Measurements from ENCODE around the gene SH3BP4.
"Not testable (repeated sequence)": the region's sequence is repeated elsewhere in the genome, so short reads cannot be mapped to it uniquely, and the experiment has no call there.

SH3BP4 gene

DNA sequence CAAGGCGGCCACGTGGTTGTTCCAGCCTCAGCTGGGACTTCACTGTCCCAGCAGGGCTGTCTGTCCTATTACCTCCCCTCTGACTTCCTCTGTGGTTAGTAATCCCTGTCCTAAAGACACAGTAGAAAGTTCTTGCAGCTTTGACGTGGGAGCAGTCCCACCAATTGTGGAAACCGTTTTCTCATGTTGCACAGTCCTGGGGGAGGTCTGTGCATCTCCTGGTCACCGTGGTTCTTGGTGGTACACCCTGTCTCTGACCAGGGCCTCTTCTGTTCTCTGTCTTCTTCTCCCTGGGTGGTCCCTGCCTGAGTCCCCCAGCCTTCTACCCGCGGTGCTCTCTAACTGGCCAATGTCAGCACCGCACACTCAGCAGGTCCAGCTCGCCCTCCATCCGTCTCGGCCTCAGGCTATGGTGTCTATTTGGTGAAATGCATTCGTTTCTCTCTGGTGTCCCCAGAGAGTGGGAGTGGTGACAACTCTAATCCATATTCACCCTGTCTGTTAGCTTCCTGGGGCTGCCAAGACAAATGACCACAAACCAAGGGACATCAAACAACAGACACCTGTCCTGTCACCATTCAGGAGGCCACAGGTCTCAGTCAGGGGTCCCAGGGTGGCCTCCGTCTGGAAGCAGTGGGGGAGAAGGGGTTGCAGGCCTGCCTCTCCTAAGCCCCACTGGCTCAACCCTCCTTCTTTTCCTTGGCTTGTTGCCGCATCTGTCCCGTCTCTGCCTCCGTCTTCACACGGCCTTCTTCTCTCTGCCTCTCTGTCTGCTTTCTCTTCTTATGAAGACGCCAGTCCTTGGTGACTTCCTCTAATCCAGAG, 99.8 kb downstream of the SH3BP4 start:
- TF ChIP-seq JUND (IDR thresholded peaks at IDR 0.05; ENCODE audit: low read depth), result no peak
- in situ Hi-C loops (cut with HindIII; ENCODE audit: low pct_unique_long_range_greater_than_20kb, low sequenced_read_pairs), result no loop called here

DNA sequence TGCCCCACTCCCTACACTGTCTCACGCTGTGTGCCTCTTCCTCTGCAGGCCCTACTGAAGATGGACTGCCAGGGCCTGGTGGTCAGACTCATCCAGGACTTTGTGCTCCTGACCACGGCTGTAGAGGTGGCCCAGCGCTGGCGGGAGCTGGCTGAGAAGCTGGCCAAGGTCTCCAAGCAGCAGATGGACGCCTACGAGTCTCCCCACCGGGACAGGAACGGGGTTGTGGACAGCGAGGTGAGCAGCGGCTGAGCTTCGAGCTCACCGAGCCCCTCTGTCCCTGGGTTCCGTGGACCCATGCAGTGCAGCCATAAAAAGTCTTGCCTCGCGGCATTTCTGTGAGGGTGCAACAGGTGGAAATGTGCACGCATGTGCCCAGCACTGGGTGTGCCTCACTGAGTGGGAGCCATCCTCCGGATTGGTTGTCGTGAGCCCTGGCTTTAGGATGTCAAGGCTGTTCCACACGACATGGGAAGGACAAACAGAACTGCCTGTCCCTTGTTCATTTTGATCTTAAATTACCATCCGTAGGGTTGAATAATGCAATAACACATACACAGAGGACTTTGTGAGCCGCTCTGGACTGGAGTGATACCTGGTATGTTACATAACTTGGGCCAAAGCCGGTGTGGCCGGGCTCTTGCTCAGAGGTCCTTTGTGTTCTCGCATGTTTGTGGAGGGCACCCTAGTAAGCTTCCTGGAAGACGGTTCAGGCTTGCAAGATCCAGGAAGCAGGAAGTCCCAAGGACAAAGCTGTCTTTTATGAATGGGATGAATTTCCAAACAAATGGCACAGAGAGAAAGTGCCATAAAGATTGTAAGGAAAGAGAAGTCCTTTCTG, 100.9 kb downstream of the SH3BP4 start:
- in situ Hi-C loops (cut with HindIII; ENCODE audit: low pct_unique_long_range_greater_than_20kb, low sequenced_read_pairs), result no loop called here
- DNase-seq (ENCODE audit: low read depth in 1 of 2, low spot score in 1 of 2), result no peak
- no peak for TF ChIP-seq JUND (IDR thresholded peaks at IDR 0.05; ENCODE audit: low read depth)

More for the DNA sequence above, 99.8 kb downstream of the SH3BP4 start:
- DNase-seq (ENCODE audit: low read depth in 1 of 2, low spot score in 1 of 2), result no peak

DNA sequence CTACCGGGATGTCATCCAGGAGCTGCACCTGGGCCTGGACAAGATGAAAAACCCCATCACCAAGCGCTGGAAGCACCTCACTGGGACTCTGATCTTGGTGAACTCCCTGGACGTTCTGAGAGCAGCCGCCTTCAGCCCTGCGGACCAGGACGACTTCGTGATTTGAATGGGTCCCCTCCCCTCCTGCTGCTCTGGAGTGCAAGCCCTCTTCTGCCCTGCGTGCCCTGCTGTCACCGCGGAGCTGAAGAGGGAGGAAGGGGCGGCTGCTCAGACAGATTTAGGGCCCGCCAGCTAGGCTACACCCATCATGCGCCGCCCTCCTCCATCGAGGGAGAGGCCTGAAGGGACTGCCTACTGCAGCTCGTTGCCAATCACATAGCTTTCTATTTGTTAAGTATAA, 101.8 kb downstream of the SH3BP4 start:
- no peak for DNase-seq (ENCODE audit: low read depth in 1 of 2, low spot score in 1 of 2)
- in situ Hi-C loops (cut with HindIII; ENCODE audit: low pct_unique_long_range_greater_than_20kb, low sequenced_read_pairs), result no loop called here
- TF ChIP-seq JUND (IDR thresholded peaks at IDR 0.05; ENCODE audit: low read depth), result no peak

DNA sequence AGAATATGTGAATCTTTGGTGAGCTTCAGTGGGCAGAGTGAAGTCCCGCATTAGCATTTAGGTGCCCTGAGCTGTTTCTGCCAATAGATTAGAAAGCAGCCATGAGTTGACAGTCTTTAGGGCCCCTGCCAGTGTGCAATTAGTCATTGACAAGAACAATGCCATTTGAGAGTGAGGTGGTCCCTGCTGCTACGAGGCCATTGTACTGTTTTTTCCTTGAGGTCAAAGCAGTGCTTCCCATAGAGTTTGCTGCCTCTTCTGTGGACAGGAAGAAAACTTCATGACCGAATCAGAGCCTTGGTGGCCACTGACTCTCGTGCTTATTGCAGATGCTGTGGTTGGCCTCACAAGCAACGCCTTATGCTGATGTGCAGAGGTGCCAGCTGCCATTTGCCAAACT, 102.7 kb downstream of the SH3BP4 start:
- in situ Hi-C loops (cut with HindIII; ENCODE audit: low pct_unique_long_range_greater_than_20kb, low sequenced_read_pairs), result no loop called here
- TF ChIP-seq JUND (IDR thresholded peaks at IDR 0.05; ENCODE audit: low read depth), result no peak
- no peak for DNase-seq (ENCODE audit: low read depth in 1 of 2, low spot score in 1 of 2)

DNA sequence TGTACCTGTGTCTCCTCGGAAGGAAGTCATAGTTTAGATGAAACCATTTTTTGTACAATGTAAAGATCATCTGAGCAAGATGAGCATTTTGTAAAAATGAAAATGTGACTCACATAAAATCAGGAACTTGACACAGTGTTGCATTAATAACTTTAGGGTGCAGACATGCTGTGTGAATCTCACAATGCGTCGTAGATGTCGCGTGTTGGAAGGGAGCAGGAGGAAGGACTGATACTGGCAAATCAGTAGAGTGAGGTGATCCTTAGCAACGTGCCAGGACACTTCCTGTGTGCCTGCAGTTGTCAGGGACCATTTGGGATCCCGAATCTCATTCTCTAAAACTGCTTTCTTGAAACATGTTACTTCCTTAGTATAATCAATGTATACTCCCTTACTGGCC, 103.1 kb downstream of the SH3BP4 start:
- in situ Hi-C loops (cut with HindIII; ENCODE audit: low pct_unique_long_range_greater_than_20kb, low sequenced_read_pairs), result no loop called here
- no peak for DNase-seq (ENCODE audit: low read depth in 1 of 2, low spot score in 1 of 2)
- TF ChIP-seq JUND (IDR thresholded peaks at IDR 0.05; ENCODE audit: low read depth), result no peak

DNA sequence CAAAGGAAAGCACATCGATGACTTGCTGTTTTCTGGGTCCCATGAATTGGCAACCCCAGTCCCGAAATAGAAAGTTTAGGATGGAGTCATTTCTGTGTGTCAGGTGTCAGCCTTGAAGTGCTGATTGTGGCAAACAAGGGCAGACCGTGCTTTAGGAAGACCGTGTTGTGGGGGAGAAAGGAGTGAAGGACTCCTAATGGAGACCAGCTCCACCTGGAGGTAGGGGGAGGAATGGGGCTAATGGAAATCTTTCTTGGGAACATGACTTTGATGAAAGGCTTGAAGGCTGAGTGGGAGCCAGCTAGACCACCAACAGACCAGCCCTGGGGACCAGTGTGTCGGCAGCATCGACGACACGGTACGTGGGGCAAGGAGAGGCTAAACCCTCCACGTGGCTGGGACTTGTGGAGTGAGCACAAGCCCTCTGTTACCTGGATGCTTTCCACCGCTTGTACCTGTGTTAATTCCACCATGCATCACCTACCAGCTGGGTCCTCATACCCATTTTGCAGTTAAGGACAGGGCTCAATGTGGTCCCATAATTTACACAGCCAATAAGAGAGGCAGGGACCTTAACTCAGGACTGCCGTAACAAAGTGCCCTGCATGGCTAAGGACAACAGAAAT, 104.2 kb downstream of the SH3BP4 start:
- DNase-seq (ENCODE audit: low read depth in 1 of 2, low spot score in 1 of 2), result peak; percentile 47 to 76
- no peak for TF ChIP-seq JUND (IDR thresholded peaks at IDR 0.05; ENCODE audit: low read depth)
- in situ Hi-C loops (cut with HindIII; ENCODE audit: low pct_unique_long_range_greater_than_20kb, low sequenced_read_pairs), result no loop called here

DNA sequence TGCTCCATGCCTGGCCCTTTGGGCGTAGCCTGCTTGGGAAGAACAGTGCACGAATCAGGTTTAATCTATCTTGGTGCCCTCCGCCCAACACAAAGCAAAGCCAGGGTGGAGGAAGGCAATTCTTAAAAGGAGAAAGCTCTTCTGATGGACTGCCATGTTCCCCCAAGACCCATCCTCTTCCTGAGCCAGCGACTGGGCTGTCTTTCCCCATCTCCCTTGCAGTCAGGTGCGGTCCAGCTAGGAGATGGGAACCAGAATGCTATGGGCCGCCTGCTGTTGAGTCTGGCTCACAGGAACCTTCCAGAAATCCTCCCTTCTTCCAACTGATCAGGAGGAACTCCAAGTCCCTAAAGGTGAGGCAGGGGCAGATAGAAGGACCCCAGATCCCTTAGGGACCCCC, 105.0 kb downstream of the SH3BP4 start:
- no peak for TF ChIP-seq JUND (IDR thresholded peaks at IDR 0.05; ENCODE audit: low read depth)
- no peak for DNase-seq (ENCODE audit: low read depth in 1 of 2, low spot score in 1 of 2)
- in situ Hi-C loops (cut with HindIII; ENCODE audit: low pct_unique_long_range_greater_than_20kb, low sequenced_read_pairs), result no loop called here

DNA sequence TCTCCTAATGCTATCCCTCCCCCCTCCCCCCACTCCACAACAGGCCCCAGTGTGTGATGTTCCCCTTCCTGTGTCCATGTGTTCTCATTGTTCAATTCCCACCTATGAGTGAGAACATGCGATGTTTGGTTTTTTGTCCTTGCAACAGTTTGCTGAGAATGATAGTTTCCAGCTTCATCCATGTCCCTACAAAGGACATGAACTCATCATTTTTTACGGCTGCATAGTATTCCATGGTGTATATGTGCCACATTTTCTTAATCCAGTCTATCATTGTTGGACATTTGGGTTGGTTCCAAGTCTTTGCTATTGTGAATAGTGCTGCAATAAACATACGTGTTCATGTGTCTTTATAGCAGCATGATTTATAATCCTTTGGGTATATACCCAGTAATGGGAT, 105.8 kb downstream of the SH3BP4 start:
- in situ Hi-C loops (cut with HindIII; ENCODE audit: low pct_unique_long_range_greater_than_20kb, low sequenced_read_pairs); DNase-seq (ENCODE audit: low read depth in 1 of 2, low spot score in 1 of 2): not testable (repeated sequence)

DNA sequence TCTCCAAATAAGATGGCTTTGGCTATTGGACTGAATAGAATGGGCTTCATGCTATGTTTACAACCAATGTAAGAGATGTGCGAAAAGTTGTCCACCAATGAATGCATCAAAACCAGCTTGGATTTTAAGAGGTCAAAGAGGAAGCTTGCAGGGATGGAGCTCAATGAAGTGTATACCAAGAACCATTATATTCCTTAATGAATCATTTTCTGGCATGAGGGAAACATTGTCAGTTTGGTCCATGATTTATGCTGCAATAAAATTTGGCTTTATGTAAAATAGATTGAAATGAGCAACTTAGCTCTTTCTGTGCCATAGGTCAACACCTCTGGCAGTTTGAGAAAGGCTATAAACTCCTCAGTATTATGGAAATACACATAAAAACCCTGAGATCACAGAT, 107.3 kb downstream of the SH3BP4 start:
- in situ Hi-C loops (cut with HindIII; ENCODE audit: low pct_unique_long_range_greater_than_20kb, low sequenced_read_pairs), result no loop called here
- TF ChIP-seq JUND (IDR thresholded peaks at IDR 0.05; ENCODE audit: low read depth), result no peak
- DNase-seq (ENCODE audit: low read depth in 1 of 2, low spot score in 1 of 2), result no peak

DNA sequence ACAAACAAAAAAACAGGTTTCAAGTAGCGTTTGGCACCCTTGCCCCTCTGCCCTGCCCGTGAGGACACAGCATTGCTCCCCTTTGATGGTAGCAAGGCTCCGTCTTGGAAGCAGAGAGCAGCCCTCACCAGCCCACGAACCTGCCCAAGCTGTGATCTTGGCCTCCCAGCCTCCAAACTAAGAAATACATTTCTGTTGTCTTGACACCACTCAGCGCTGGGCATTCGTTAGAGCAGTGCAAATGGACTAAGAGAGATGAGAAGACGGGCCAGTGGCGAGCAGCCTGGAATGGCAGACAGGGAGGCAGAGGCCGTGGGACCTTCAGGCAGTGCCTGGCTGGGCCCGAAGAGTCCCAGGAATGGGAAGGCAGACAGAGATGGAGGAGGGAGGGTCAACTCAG, 109.8 kb downstream of the SH3BP4 start:
- in situ Hi-C loops (cut with HindIII; ENCODE audit: low pct_unique_long_range_greater_than_20kb, low sequenced_read_pairs), result no loop called here
- no peak for DNase-seq (ENCODE audit: low read depth in 1 of 2, low spot score in 1 of 2)
- TF ChIP-seq JUND (IDR thresholded peaks at IDR 0.05; ENCODE audit: low read depth), result no peak

DNA sequence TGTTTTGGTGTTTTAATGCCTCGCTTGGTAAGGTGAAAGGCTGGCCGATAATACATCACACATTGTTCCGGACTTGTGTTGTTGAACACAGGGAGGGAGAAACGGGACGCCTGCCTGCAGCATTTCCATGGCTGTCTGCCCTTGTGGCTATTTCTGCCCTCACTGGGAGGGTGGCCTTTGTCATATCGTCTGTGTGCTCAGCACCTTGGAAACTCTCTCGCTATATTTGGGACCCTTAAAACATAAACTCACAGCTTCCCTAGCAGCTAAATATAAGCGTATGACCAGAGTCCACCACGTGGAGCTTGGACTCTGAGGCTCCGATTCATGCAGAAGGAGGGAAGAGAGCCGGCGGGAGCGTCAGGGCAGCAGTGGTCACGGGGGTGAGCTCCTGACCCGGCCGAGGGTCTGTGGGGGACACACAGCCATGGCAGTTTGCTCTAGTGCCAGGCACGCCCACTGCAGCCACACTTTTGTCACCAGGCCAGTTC, 111.7 kb downstream of the SH3BP4 start:
- in situ Hi-C loops (cut with HindIII; ENCODE audit: low pct_unique_long_range_greater_than_20kb, low sequenced_read_pairs), result no loop called here
- DNase-seq (ENCODE audit: low read depth in 1 of 2, low spot score in 1 of 2), result no peak
- TF ChIP-seq JUND (IDR thresholded peaks at IDR 0.05; ENCODE audit: low read depth), result no peak

DNA sequence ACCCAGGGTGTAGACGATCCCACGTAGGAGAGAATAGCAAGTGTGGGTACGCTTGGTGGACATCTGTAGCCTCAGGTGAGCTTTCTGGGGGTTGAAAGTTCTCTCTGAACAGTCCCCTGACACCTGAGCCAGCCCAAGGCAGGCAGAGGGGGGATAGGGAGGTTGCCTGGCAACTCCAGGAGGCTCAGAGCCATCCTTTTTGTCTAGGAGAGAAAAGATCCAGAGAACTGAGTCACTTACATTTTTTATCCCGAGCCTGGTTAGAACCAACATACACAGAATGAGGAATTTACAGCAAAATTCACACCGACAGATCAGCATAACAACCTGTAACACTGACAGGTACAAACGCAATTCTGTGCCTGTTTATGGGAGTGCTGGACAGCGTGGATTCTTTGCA, 113.2 kb downstream of the SH3BP4 start:
- no peak for TF ChIP-seq JUND (IDR thresholded peaks at IDR 0.05; ENCODE audit: low read depth)
- no peak for DNase-seq (ENCODE audit: low read depth in 1 of 2, low spot score in 1 of 2)
- in situ Hi-C loops (cut with HindIII; ENCODE audit: low pct_unique_long_range_greater_than_20kb, low sequenced_read_pairs), result no loop called here

DNA sequence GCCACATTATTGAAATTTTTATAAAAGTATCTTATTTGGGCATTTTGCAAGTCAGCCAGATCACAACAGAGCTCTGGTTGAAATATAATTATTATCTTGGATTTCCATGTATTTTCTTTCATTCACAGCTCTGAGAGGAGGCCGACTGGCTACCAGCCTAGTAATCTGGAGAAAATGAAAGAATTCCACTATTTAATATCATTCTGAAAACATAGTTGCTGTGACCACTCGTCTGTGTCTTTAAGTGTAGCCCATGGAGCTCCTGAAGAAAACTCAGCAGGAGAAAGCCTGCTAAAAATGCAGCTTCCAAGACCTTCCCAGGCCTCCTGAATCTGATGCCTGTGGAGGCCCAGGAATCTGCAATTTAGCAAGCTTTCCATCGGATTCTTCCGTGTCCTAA, 114.7 kb downstream of the SH3BP4 start:
- no peak for TF ChIP-seq JUND (IDR thresholded peaks at IDR 0.05; ENCODE audit: low read depth)
- in situ Hi-C loops (cut with HindIII; ENCODE audit: low pct_unique_long_range_greater_than_20kb, low sequenced_read_pairs), result no loop called here
- DNase-seq (ENCODE audit: low read depth in 1 of 2, low spot score in 1 of 2), result no peak
